GM12874 (cell line): ENCODE data around the gene GRM2.

Experiments
- TF ChIP-seq, protein P1 (sequence below): IDR thresholded peaks from 2 replicates; pipeline ENCODE4 v1.5.1; 2011; ENCODE audit warnings: low read depth, mild to moderate bottlenecking, control low read depth, low read length, moderate library complexity; ENCODE audit not compliant: insufficient read depth

The GRM2 gene

DNA sequence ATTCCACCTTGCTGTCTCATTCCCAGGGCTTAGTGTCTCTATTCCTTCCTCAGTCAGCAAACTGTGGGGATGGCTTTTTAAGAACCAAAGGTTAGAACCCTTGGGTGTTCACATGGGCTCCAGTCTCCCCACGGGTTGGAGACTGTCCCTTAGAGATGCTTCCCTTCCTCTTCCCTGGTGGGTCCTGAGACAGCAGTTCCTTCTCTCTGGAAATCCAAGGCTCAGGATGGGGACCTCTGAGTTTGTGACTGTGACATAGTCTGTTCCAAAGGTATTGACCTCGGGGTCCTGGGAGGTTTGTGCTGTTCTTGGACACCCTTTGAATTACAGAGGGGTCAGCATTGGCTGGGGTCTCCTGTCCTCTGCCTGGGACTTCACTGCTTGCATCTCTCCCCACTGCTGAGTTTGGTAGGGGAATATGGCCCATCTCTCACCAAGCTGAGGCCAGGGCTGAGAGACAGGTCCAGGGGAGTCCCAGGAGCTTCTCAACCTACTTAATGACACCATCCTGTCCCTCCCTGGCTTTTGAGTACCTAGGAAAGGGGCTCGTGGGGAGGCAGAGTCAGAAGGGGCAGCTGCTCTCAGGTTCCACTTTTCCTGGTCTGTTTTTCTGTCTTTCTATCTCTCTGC lies 1.5 kb downstream of the GRM2 start:
- TF ChIP-seq, protein P1, sequence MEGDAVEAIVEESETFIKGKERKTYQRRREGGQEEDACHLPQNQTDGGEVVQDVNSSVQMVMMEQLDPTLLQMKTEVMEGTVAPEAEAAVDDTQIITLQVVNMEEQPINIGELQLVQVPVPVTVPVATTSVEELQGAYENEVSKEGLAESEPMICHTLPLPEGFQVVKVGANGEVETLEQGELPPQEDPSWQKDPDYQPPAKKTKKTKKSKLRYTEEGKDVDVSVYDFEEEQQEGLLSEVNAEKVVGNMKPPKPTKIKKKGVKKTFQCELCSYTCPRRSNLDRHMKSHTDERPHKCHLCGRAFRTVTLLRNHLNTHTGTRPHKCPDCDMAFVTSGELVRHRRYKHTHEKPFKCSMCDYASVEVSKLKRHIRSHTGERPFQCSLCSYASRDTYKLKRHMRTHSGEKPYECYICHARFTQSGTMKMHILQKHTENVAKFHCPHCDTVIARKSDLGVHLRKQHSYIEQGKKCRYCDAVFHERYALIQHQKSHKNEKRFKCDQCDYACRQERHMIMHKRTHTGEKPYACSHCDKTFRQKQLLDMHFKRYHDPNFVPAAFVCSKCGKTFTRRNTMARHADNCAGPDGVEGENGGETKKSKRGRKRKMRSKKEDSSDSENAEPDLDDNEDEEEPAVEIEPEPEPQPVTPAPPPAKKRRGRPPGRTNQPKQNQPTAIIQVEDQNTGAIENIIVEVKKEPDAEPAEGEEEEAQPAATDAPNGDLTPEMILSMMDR: no peak

DNA sequence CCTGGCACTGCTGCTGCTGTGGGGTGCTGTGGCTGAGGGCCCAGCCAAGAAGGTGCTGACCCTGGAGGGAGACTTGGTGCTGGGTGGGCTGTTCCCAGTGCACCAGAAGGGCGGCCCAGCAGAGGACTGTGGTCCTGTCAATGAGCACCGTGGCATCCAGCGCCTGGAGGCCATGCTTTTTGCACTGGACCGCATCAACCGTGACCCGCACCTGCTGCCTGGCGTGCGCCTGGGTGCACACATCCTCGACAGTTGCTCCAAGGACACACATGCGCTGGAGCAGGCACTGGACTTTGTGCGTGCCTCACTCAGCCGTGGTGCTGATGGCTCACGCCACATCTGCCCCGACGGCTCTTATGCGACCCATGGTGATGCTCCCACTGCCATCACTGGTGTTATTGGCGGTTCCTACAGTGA lies 2.1 kb downstream of the GRM2 start:
- TF ChIP-seq, protein P1: no peak

DNA sequence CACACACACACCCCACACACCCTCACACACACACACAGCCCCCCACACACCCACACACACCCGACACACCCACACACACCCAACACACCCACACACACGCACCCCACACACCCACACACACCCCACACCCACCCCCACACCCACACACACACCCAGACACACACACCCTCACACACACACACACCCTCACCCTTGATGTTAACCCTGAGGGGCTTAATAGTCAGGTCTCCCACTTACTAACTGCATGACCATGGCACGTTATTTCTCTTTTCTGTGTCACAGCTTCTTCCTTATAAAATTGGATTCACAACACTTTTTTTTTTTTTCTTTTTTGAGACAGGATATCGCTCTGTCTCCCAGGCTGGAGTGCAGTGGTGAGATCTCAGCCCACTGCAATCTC lies 2.8 kb downstream of the GRM2 start:
- TF ChIP-seq, protein P1: no peak

DNA sequence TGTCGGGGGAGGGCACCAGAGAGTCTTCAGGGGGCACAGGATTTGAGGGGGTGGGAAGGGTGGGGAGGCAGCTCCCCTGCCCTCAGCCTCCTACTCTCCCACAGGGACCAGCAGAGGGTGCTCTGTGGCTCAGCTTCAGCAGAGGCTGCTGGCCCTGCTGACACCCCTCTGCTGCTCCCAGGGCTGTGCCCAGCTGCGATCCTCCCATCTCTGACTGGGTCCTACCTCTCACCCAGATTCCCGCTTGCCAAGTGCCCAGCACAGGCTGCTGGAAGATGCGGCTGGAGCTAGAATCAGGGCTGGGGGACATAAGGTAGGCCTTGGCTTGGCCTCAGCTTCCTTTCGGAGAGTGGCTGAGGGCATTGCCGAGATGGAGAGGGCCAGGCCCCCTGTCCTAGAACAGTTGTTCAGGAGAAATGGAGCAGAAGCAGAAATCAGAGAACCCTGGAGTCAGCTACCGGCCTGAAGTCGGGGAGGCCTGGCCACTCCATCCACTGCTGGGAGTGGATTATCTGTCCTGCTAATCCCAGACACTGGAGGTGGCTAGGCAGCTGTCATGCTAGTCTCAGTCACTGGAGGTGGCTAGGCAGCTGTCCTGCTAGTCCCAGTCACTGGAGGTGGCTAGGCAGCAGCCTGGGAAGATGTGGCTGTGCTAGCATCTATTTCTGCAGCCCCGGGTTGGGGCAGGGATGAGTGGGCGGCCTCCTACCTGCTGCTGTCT lies 3.9 kb downstream of the GRM2 start:
- TF ChIP-seq, protein P1: peak; percentile 34; the same call in 1 of the 2 replicates

DNA sequence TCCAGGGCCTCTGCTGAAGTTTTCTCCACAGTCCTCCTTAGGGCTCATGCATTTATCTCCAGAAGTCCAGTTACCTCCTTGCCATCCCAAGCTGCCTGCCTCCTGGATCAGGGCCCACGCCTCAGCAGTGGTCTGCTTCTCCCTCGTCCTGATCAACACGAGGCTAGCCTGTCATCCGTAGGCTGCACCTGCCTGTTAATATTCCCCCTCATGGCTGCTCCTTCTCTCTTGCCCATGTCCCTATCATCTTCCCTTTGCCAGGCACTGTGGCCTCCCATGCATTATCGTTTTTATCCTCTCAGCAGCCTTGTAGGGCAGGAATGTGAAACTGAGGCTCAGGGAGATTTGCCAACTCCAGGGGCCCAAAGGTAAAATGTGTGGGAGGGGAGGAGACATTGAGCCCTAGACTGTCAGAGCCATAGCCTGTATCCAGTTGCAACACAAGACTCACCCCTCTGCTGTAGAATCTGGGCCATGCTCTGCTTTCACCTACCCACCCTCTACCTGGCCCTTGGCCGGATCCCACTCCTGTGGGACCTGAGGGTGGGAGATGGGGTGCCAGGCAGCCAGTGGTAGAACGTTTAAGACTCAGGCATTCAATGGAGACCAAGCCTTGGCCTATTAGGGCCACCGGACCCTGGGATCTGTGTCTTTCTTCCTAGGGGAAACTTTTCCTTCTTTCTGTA lies 4.6 kb downstream of the GRM2 start:
- TF ChIP-seq, protein P1: no peak

DNA sequence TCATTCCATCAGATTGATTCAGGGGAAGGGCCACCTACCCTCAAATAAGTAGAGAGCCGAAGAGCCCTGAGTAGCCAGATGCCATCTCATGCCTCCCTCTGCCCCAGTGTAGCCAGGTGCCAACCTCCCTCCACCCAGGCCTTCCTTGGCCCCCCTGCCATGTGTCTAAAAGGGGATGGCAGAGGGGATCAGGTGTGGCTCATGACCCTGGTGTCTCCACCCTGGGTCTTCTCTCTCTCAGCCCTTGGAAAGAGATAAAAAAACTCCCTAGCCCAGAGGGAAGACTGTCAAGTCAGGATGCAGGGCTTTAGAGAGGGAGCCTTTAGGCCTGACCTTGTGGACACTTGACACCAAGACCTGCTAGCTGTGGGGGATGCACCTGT lies 5.2 kb downstream of the GRM2 start:
- TF ChIP-seq, protein P1: no peak

DNA sequence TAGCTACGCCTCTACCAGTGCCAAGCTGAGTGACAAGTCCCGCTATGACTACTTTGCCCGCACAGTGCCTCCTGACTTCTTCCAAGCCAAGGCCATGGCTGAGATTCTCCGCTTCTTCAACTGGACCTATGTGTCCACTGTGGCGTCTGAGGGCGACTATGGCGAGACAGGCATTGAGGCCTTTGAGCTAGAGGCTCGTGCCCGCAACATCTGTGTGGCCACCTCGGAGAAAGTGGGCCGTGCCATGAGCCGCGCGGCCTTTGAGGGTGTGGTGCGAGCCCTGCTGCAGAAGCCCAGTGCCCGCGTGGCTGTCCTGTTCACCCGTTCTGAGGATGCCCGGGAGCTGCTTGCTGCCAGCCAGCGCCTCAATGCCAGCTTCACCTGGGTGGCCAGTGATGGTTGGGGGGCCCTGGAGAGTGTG lies 5.7 kb downstream of the GRM2 start:
- TF ChIP-seq, protein P1: no peak
